ENCODE data around the gene TSPAN5. TPM values are rescaled to one million over a fixed set of nuclear protein-coding genes. Genes with fewer than 3 reads are reported as not detected.

The TSPAN5 gene
- polyA plus RNA-seq, 1 of the 3 experiments (the other 2 are of a cell fraction) = 38.6 TPM

- no peak overlapping the region for H2AFZ ChIP-seq (ENCODE audit: low read depth)
- no peak overlapping the region for H3K4me2 ChIP-seq
- peaks cover 2 to 5% of the 10 kb centered on the region in 2 experiments for H3K36me3 ChIP-seq (replicated peaks in 1 of 2; ENCODE audit: control insufficient read depth in 1 of 2, insufficient read depth in 2 of 2, low read length in 1 of 2)
- no peak for DNase-seq
- no peaks in the 10 kb centered on the region for H4K20me1 ChIP-seq (ENCODE audit: insufficient read depth)
- H3F3A ChIP-seq (replicated peaks; ENCODE audit: insufficient read depth) = no peaks in the 10 kb centered on the region
- no peaks in the 10 kb centered on the region for H3K9me3 ChIP-seq
- no peaks in the 10 kb centered on the region for H3K27me3 ChIP-seq (ENCODE audit: insufficient read depth)
- 97% methylated on average over 5 of the region's 6 CpGs for WGBS (ENCODE audit: low lambda C conversion rate)
- no peaks in the 10 kb centered on the region; a peak in 1 of 4 replicates for H3K4me1 ChIP-seq (ENCODE audit: control insufficient read depth in 1 of 2, insufficient read depth in 2 of 2, low read depth in 1 of 2, low read length in 1 of 2)
- no peak overlapping the region for H3K9ac ChIP-seq
- H3K4me3 ChIP-seq (ENCODE audit: low read depth in 2 of 2, low read length in 1 of 2) = no peak overlapping the region
- POLR2A ChIA-PET = no interaction called here
- TF ChIP-seq RXRA (IDR thresholded peaks at IDR 0.05; ENCODE audit: borderline replicate concordance, low read depth) (no peak), NRF1 (IDR thresholded peaks at IDR 0.05; ENCODE audit: low read depth, low read length) (no peak), GATA2 (CRISPR knock-in tag; IDR thresholded peaks at IDR 0.05) (no peak), EZH2phosphoT487 (IDR thresholded peaks at IDR 0.05; ENCODE audit: borderline replicate concordance, low read depth) (no peak), IRF3 (IDR thresholded peaks at IDR 0.05; ENCODE audit: low read depth, low read length) (no peak), TCF12 (IDR thresholded peaks at IDR 0.05) (no peak)
- CTCF ChIA-PET = interaction anchor here (0.6 kb wide), 1 partner anchor 18 kb away, joined by 3 read pairs; no protein-coding TSS in a partner anchor
- H3K9me2 ChIP-seq = no peaks in the 10 kb centered on the region
- H3K27ac ChIP-seq (ENCODE audit: low read depth in 2 of 2, low read length in 1 of 2) = no peak overlapping the region
- H3K79me2 ChIP-seq (ENCODE audit: insufficient read depth) = peaks cover 12% of the 10 kb centered on the region; the same call in 1 of the 2 replicates
These were observed 159.6 kb downstream of the TSPAN5 start for GRCh38 chr4:98498774-98499173.

- Histone ChIP-seq H3K9me3 (no peaks in the 10 kb centered on the region), H3K4me1 (ENCODE audit: control insufficient read depth in 1 of 2, insufficient read depth in 2 of 2, low read depth in 1 of 2, low read length in 1 of 2) (0 out of 4 replicates have a peak, but pooled peaks cover 0 to 8% of the 10 kb centered on the region in 2 experiments), H3K27me3 (ENCODE audit: insufficient read depth) (no peaks in the 10 kb centered on the region), H3K4me2 (no peak overlapping the region), H2AFZ (ENCODE audit: low read depth) (no peak overlapping the region), H3F3A (replicated peaks; ENCODE audit: insufficient read depth) (no peaks in the 10 kb centered on the region), H3K27ac (ENCODE audit: low read depth in 2 of 2, low read length in 1 of 2) (no peak overlapping the region), H4K20me1 (ENCODE audit: insufficient read depth) (no peaks in the 10 kb centered on the region), H3K9me2 (no peaks in the 10 kb centered on the region), H3K9ac (no peak overlapping the region), H3K4me3 (ENCODE audit: low read depth in 2 of 2, low read length in 1 of 2) (no peak overlapping the region), H3K79me2 (ENCODE audit: insufficient read depth) (peaks cover 18% of the 10 kb centered on the region; the same call in 1 of the 2 replicates), H3K36me3 (replicated peaks in 1 of 2; ENCODE audit: control insufficient read depth in 1 of 2, insufficient read depth in 2 of 2, low read length in 1 of 2) (peaks cover 0 to 5% of the 10 kb centered on the region in 2 experiments)
- TF ChIP-seq CHD2 (IDR thresholded peaks at IDR 0.05; ENCODE audit: low read length, partially characterized antibody) (no peak), JUND (IDR thresholded peaks at IDR 0.05) (no peak), USF1 (IDR thresholded peaks at IDR 0.05; ENCODE audit: borderline replicate concordance, low read depth) (no peak), SMC3 (IDR thresholded peaks at IDR 0.05; ENCODE audit: low read depth, low read length) (no peak), ZBTB33 (IDR thresholded peaks at IDR 0.05; ENCODE audit: borderline replicate concordance, low read depth) (no peak), TAF1 (IDR thresholded peaks at IDR 0.05; ENCODE audit: borderline replicate concordance, low read depth, low read length) (no peak), TEAD4 (IDR thresholded peaks at IDR 0.05; ENCODE audit: borderline replicate concordance, insufficient read depth) (no peak), PBX3 (IDR thresholded peaks at IDR 0.05) (no peak)
- no peak for DNase-seq
- 93% methylated on average over 7 of the region's 7 CpGs for WGBS (ENCODE audit: low lambda C conversion rate)
- ChIA-PET POLR2A (no interaction called here), CTCF (interaction anchor here (0.8 to 1.0 kb wide), 2 partner anchors 10 to 20 kb away, joined by 3 read pairs; no protein-coding TSS in a partner anchor)
These were observed 162.1 kb downstream of the TSPAN5 start for GRCh38 chr4:98496152-98496845.

Measured in SK-N-SH (cell line).